MCF 10A (cell line): ENCODE results near the gene PTPRK. TPM values are rescaled to one million over a fixed set of nuclear protein-coding genes. Genes with fewer than 3 reads are reported as not detected.

Source experiments
- BruUV-seq: library from RNA; stranded (reverse); fragments of 400-500 nt; replicated peaks from 2 replicates; lab custom pipeline; 2021; lab: Mats Ljungman, UMichigan
- CTCF ChIA-PET: fragments of 300-600 bp; sonication (Branson Sonifier 250); formaldehyde crosslinking; extraction: SDS; loops from one replicate; lab custom pipeline; 2021; ENCODE audit warnings: antibody characterized with exemption, inconsistent platforms; lab: Yijun Ruan, JAX
- POLR2A ChIA-PET: fragments of 300-600, 350-650 bp; sonication (Branson Sonifier 250); formaldehyde crosslinking; extraction: SDS; loops from one replicate; lab custom pipeline; 2020; ENCODE audit warnings: antibody characterized with exemption, inconsistent platforms; lab: Yijun Ruan, JAX
- DNase-seq: peaks from one replicate; pipeline ENCODE4 v3.0.0-alpha.2; 2018; ENCODE audit not compliant: unreplicated experiment
- H3K27ac Mint-ChIP-seq: one replicate; pipeline ENCODE4 v1.8.0; 2022; ENCODE audit warnings: mild to moderate bottlenecking, low read depth, mixed read lengths; ENCODE audit not compliant: unreplicated experiment
- H3K27me3 Mint-ChIP-seq: one replicate; pipeline ENCODE4 v1.8.0; 2022; ENCODE audit warnings: mixed read lengths; ENCODE audit not compliant: insufficient read depth, unreplicated experiment
- H3K36me3 Mint-ChIP-seq: one replicate; pipeline ENCODE4 v1.8.0; 2022; ENCODE audit warnings: mild to moderate bottlenecking, moderate library complexity, mixed read lengths; ENCODE audit not compliant: insufficient read depth, unreplicated experiment
- H3K4me1 Mint-ChIP-seq: one replicate; pipeline ENCODE4 v1.8.0; 2022; ENCODE audit warnings: mixed read lengths; ENCODE audit not compliant: insufficient read depth, unreplicated experiment
- H3K4me3 Mint-ChIP-seq: one replicate; pipeline ENCODE4 v1.8.0; 2022; ENCODE audit warnings: mild to moderate bottlenecking, moderate library complexity, mixed read lengths; ENCODE audit not compliant: unreplicated experiment
- H3K9me3 Mint-ChIP-seq: one replicate; pipeline ENCODE4 v1.8.0; 2022; ENCODE audit warnings: mixed read lengths; ENCODE audit not compliant: unreplicated experiment
- CTCF ChIP-seq: fragments of 200-600 bp; IDR thresholded peaks from one replicate; pipeline ENCODE4 v1.8.0; 2022; ENCODE audit warnings: antibody characterized with exemption, mild to moderate bottlenecking; ENCODE audit not compliant: unreplicated experiment
- intact Hi-C: fragments of 100-400 bp; cut with micrococcal nuclease; formaldehyde crosslinking; loops from 2 replicates; pipeline ENCODE4 v1.14.1; 2022
- total RNA-seq: library from RNA; stranded (reverse); gene quantifications from 2 replicates; pipeline ENCODE4 v1.2.3, GENCODE V29; 2022

PTPRK gene
- total RNA-seq, 1 experiment from 2014 or later = 50.2 TPM

- ChIA-PET CTCF (no interaction called here), POLR2A (no interaction called here)
- Mint-ChIP-seq H3K36me3 (peaks cover 4% of the 10 kb centered on the region), H3K27me3 (no peaks in the 10 kb centered on the region), H3K9me3 (no peaks in the 10 kb centered on the region), H3K4me1 (no peaks in the 10 kb centered on the region), H3K27ac (no peak overlapping the region), H3K4me3 (no peak overlapping the region)
- TF ChIP-seq CTCF = no peak
- intact Hi-C loops = no loop called here
- no TSS peak for BruUV-seq
- DNase-seq = no peak
Observed at GRCh38 chr6:128047989-128048388, 472.4 kb downstream of the PTPRK start.

- intact Hi-C loops = no loop called here
- no peaks in the 10 kb centered on the region for H3K9me3 Mint-ChIP-seq
- H3K27ac Mint-ChIP-seq = no peak overlapping the region
- H3K27me3 Mint-ChIP-seq = no peaks in the 10 kb centered on the region
- ChIA-PET CTCF (no interaction called here), POLR2A (no interaction called here)
- H3K36me3 Mint-ChIP-seq = peaks cover 4% of the 10 kb centered on the region
- no peaks in the 10 kb centered on the region for H3K4me1 Mint-ChIP-seq
- DNase-seq = no peak
- TF ChIP-seq CTCF = no peak
- no TSS peak for BruUV-seq
- H3K4me3 Mint-ChIP-seq = no peak overlapping the region
Observed at GRCh38 chr6:128046033-128046432, 474.4 kb downstream of the PTPRK start.

- no peaks in the 10 kb centered on the region for H3K9me3 Mint-ChIP-seq
- ChIA-PET CTCF (no interaction called here), POLR2A (no interaction called here)
- BruUV-seq = no TSS peak
- TF ChIP-seq CTCF = no peak
- H3K36me3 Mint-ChIP-seq = no peaks in the 10 kb centered on the region
- DNase-seq = no peak
- intact Hi-C loops = no loop called here
- H3K27ac Mint-ChIP-seq = no peak overlapping the region
- no peak overlapping the region for H3K4me3 Mint-ChIP-seq
- no peaks in the 10 kb centered on the region for H3K27me3 Mint-ChIP-seq
- no peaks in the 10 kb centered on the region for H3K4me1 Mint-ChIP-seq
Observed at GRCh38 chr6:128039543-128039942, 480.9 kb downstream of the PTPRK start.

GRCh38 chr6:128036808-128037570, 483.4 kb downstream of the PTPRK start:
- no peak overlapping the region for H3K27ac Mint-ChIP-seq

More at GRCh38 chr6:128036808-128037570, 483.4 kb downstream of the PTPRK start:
- no peak for TF ChIP-seq CTCF
- POLR2A ChIA-PET = interaction anchor here (0.7 kb wide), 1 partner anchor 30 kb away, joined by 3 read pairs; no protein-coding TSS in a partner anchor
- no peak for DNase-seq
- H3K27me3 Mint-ChIP-seq = no peaks in the 10 kb centered on the region
- no peaks in the 10 kb centered on the region for H3K9me3 Mint-ChIP-seq
- H3K36me3 Mint-ChIP-seq = no peaks in the 10 kb centered on the region
- no TSS peak for BruUV-seq
- CTCF ChIA-PET = no interaction called here
- intact Hi-C loops = no loop called here
- no peak overlapping the region for H3K4me3 Mint-ChIP-seq
- H3K4me1 Mint-ChIP-seq = no peaks in the 10 kb centered on the region
